Neural progenitor cell (in vitro differentiated cells): Measurements from ENCODE around the gene SLC9A5. TPM values are rescaled to one million over a fixed set of nuclear protein-coding genes. Genes with fewer than 3 reads are reported as not detected.

Experiments
- DNase-seq: peaks from one replicate; pipeline ENCODE4 v3.0.0-alpha.2; 2016; ENCODE audit warnings: low spot score
- H2AFZ ChIP-seq: fragments of 200-600 bp; sonication (generic); replicated peaks from 2 replicates; pipeline ENCODE4 v1.6.1; 2016; ENCODE audit warnings: antibody characterized with exemption
- H3F3A ChIP-seq: fragments of 200-600 bp; sonication (generic); 2 replicates; pipeline ENCODE4 v1.6.1; 2016; ENCODE audit warnings: antibody characterized with exemption, low read depth
- H3K27ac ChIP-seq: fragments of 200-600 bp; sonication (generic); 2 replicates; pipeline ENCODE4 v1.5.1; 2016; ENCODE audit warnings: mild to moderate bottlenecking
- H3K27me3 ChIP-seq: fragments of 200-600 bp; sonication (generic); 2 replicates; pipeline ENCODE4 v1.6.1; 2016; ENCODE audit warnings: mild to moderate bottlenecking, moderate library complexity
- H3K36me3 ChIP-seq: fragments of 200-600 bp; sonication (generic); 2 replicates; pipeline ENCODE4 v1.5.1; 2016
- H3K4me1 ChIP-seq: fragments of 200-600 bp; sonication (generic); 2 replicates; pipeline ENCODE4 v1.6.1; 2016; ENCODE audit warnings: mixed run types
- H3K4me2 ChIP-seq: fragments of 200-600 bp; sonication (generic); 2 replicates; pipeline ENCODE4 v1.6.1; 2016
- H3K4me3 ChIP-seq: fragments of 200-600 bp; sonication (generic); 2 replicates; pipeline ENCODE4 v1.5.1; 2016
- H3K79me2 ChIP-seq: fragments of 200-600 bp; sonication (generic); 2 replicates; pipeline ENCODE4 v1.6.1; 2016; ENCODE audit warnings: low read depth
- H3K9ac ChIP-seq: fragments of 200-600 bp; sonication (generic); 2 replicates; pipeline ENCODE4 v1.6.1; 2016
- H3K9me3 ChIP-seq: fragments of 200-600 bp; sonication (generic); 2 replicates; pipeline ENCODE4 v1.5.1; 2016; ENCODE audit warnings: low read depth
- H4K20me1 ChIP-seq: fragments of 200-600 bp; sonication (generic); 2 replicates; pipeline ENCODE4 v1.6.1; 2016; ENCODE audit warnings: low read depth
- H3K27ac Mint-ChIP-seq: 3 replicates; pipeline ENCODE4 v1.8.0; 2021; ENCODE audit warnings: mixed read lengths
- H3K27me3 Mint-ChIP-seq: 2 replicates; pipeline ENCODE4 v1.8.0; 2022; ENCODE audit warnings: low read depth, mild to moderate bottlenecking, inconsistent platforms, moderate library complexity, mixed read lengths; ENCODE audit not compliant: insufficient read depth
- H3K36me3 Mint-ChIP-seq: 3 replicates; pipeline ENCODE4 v1.8.0; 2021; ENCODE audit warnings: mixed read lengths
- H3K4me1 Mint-ChIP-seq: 3 replicates; pipeline ENCODE4 v1.8.0; 2021; ENCODE audit warnings: mixed read lengths
- H3K4me3 Mint-ChIP-seq: 3 replicates; pipeline ENCODE4 v1.8.0; 2021; ENCODE audit warnings: mild to moderate bottlenecking, moderate library complexity, mixed read lengths
- H3K9me3 Mint-ChIP-seq: 3 replicates; pipeline ENCODE4 v1.8.0; 2020; ENCODE audit warnings: mixed read lengths
- EZH2 ChIP-seq: fragments of 200-600 bp; sonication (generic); IDR thresholded peaks from 2 replicates; pipeline ENCODE4 v1.6.1; 2017; ENCODE audit warnings: antibody characterized with exemption, mild to moderate bottlenecking, moderate library complexity
- EZH2phosphoT487 ChIP-seq: fragments of 200-600 bp; sonication (generic); IDR thresholded peaks from 2 replicates; pipeline ENCODE4 v1.6.1; 2017; ENCODE audit warnings: antibody characterized with exemption
- total RNA-seq: library from RNA; depleted of rRNA; stranded (reverse); fragments of >200 nt; gene quantifications from 2 replicates; pipeline ENCODE4 v1.2.3, GENCODE V29; 2015; ENCODE audit warnings: low replicate concordance
- TF ChIP-seq, protein P1 (sequence below): fragments of 200-600 bp; sonication (generic); IDR thresholded peaks from 2 replicates; pipeline ENCODE4 v1.5.1; 2017; ENCODE audit warnings: antibody characterized with exemption, mild to moderate bottlenecking

The SLC9A5 gene
- total RNA-seq, 1 donor from 2014 or later = 2.5 TPM

DNA sequence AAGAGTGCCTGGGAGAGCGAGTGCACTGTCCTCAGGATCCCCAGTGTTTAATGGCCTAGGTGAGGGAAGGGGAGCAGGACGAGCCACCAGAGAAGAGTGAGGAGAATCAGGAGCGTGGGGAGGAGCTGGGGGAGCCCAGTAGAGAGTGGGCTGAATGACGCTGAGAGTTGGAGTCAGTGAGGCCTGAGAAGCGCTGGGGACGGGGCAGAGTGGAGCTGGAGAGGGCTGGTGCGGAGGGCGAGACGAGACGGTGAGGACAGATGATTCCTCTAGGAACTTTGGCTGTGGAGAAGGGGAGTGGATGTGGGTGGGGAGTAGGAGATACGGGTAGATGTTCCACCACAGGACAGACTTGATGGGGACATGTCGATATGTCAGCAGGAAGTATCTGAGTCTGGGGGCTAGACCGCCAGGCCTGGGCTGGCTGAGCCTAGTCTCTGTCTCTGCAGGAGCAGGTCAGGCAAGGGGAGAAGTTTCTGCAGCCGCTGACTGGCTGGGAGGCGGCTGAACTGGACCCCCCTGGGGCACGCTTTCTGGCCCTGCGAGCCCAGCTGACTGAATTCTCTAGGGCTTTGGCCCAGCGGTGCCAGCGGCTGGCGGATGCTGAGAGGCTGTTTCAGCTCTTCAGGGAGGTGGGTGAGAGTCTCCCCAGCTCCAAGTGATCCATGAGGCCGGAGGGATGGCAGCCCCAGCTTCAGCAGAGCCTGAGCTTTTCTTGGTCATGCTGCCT, 35.2 kb downstream of the SLC9A5 start:
- Histone ChIP-seq H3K4me3 (no peak overlapping the region), H4K20me1 (no peaks in the 10 kb centered on the region), H3K27me3 (peaks cover 14% of the 10 kb centered on the region), H2AFZ (no peak overlapping the region), H3K4me1 (no peaks in the 10 kb centered on the region), H3K79me2 (no peaks in the 10 kb centered on the region), H3F3A (no peaks in the 10 kb centered on the region), H3K9me3 (no peaks in the 10 kb centered on the region), H3K4me2 (no peak overlapping the region), H3K27ac (no peak overlapping the region), H3K36me3 (no peaks in the 10 kb centered on the region), H3K9ac (no peak overlapping the region)
- Mint-ChIP-seq H3K27ac (peak overlapping the region; percentile 67), H3K36me3 (no peaks in the 10 kb centered on the region), H3K9me3 (no peaks in the 10 kb centered on the region), H3K27me3 (peaks cover 18% of the 10 kb centered on the region), H3K4me3 (no peak overlapping the region), H3K4me1 (no peaks in the 10 kb centered on the region)
- no peak for DNase-seq
- TF ChIP-seq EZH2phosphoT487 = no peak
- TF ChIP-seq, protein P1, sequence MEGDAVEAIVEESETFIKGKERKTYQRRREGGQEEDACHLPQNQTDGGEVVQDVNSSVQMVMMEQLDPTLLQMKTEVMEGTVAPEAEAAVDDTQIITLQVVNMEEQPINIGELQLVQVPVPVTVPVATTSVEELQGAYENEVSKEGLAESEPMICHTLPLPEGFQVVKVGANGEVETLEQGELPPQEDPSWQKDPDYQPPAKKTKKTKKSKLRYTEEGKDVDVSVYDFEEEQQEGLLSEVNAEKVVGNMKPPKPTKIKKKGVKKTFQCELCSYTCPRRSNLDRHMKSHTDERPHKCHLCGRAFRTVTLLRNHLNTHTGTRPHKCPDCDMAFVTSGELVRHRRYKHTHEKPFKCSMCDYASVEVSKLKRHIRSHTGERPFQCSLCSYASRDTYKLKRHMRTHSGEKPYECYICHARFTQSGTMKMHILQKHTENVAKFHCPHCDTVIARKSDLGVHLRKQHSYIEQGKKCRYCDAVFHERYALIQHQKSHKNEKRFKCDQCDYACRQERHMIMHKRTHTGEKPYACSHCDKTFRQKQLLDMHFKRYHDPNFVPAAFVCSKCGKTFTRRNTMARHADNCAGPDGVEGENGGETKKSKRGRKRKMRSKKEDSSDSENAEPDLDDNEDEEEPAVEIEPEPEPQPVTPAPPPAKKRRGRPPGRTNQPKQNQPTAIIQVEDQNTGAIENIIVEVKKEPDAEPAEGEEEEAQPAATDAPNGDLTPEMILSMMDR = no peak
- no peak for TF ChIP-seq EZH2

DNA sequence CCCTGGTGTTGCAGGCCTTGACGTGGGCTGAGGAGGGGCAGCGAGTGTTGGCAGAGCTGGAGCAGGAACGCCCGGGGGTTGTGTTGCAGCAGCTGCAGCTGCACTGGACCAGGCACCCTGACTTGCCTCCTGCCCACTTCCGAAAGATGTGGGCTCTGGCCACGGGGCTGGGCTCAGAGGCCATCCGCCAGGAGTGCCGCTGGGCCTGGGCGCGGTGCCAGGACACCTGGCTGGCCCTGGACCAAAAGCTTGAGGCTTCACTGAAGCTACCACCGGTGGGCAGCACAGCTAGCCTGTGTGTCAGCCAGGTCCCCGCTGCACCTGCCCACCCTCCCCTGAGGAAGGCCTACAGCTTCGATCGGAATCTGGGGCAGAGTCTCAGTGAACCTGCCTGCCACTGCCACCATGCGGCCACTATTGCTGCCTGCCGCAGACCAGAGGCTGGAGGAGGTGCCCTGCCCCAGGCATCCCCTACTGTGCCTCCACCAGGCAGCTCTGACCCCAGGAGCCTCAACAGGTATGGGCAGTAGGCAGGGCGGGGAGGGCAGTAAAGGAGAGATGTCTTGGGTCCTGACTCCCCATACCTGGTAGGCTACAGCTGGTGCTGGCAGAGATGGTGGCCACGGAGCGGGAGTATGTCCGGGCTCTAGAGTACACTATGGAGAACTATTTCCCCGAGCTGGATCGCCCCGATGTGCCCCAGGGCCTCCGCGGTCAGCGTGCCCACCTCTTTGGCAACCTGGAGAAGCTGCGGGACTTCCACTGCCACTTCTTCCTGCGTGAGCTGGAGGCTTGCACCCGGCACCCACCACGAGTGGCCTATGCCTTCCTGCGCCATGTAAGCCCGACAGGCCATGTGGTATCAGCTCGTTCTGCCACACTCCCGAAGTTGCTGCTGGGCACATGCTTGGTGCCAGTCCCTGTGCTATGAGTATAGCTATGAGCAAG, 36.2 kb downstream of the SLC9A5 start:
- peak overlapping the region; percentile 20 for H3K27ac Mint-ChIP-seq
- Histone ChIP-seq H3K4me1 (no peaks in the 10 kb centered on the region), H3K4me3 (no peak overlapping the region), H3K9me3 (no peaks in the 10 kb centered on the region), H3K27me3 (peaks cover 4% of the 10 kb centered on the region), H2AFZ (no peak overlapping the region), H3K79me2 (no peaks in the 10 kb centered on the region), H3K9ac (no peak overlapping the region), H3K27ac (no peak overlapping the region), H3F3A (no peaks in the 10 kb centered on the region), H4K20me1 (no peaks in the 10 kb centered on the region), H3K36me3 (no peaks in the 10 kb centered on the region), H3K4me2 (no peak overlapping the region)
- DNase-seq = peak; percentile 82
- no peaks in the 10 kb centered on the region for H3K4me1 Mint-ChIP-seq
- H3K9me3 Mint-ChIP-seq = no peaks in the 10 kb centered on the region
- no peak overlapping the region for H3K4me3 Mint-ChIP-seq
- TF ChIP-seq EZH2 (no peak), EZH2phosphoT487 (no peak)
- TF ChIP-seq, protein P1 = peak; percentile 63
- no peaks in the 10 kb centered on the region for H3K36me3 Mint-ChIP-seq
- H3K27me3 Mint-ChIP-seq = peaks cover 18% of the 10 kb centered on the region

DNA sequence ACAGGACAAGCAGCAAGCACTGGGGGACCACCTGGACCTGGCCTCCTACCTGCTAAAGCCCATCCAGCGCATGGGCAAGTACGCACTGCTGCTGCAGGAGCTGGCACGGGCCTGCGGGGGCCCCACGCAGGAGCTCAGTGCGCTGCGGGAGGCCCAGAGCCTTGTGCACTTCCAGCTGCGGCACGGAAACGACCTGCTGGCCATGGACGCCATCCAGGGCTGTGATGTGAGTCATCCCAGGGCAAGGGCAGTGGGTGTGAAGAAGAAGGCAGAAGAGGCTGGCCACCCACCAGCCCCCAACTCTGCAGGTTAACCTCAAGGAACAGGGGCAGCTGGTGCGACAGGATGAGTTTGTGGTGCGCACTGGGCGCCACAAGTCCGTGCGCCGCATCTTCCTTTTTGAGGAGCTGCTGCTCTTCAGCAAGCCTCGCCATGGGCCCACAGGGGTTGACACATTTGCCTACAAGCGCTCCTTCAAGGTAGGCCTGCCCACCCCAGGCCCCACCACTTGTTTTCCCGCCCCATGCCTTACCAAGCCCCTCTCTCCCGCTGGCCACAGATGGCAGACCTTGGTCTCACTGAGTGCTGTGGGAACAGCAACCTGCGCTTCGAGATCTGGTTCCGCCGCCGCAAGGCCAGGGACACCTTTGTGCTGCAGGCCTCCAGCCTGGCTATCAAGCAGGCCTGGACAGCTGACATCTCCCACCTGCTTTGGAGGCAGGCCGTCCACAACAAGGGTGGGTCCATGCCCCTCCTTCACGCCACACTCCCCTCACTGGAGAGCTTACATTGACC, 37.9 kb downstream of the SLC9A5 start:
- no peaks in the 10 kb centered on the region for H3K4me1 Mint-ChIP-seq
- DNase-seq = no peak

More for the DNA sequence above, 37.9 kb downstream of the SLC9A5 start:
- H3K4me1 ChIP-seq = no peaks in the 10 kb centered on the region
- no peak overlapping the region for H2AFZ ChIP-seq
- H3K79me2 ChIP-seq = no peaks in the 10 kb centered on the region
- no peaks in the 10 kb centered on the region for H3K9me3 Mint-ChIP-seq
- H3K9me3 ChIP-seq = no peaks in the 10 kb centered on the region
- no peaks in the 10 kb centered on the region for H3K27me3 ChIP-seq
- no peaks in the 10 kb centered on the region for H3K36me3 Mint-ChIP-seq
- no peaks in the 10 kb centered on the region for H3K36me3 ChIP-seq
- H3K4me2 ChIP-seq = no peak overlapping the region
- no peak for TF ChIP-seq EZH2phosphoT487
- TF ChIP-seq EZH2 = no peak
- TF ChIP-seq, protein P1 = no peak
- H3K9ac ChIP-seq = no peak overlapping the region
- H3K27me3 Mint-ChIP-seq = peaks cover 10% of the 10 kb centered on the region
- H3F3A ChIP-seq = no peaks in the 10 kb centered on the region
- no peaks in the 10 kb centered on the region for H4K20me1 ChIP-seq
- H3K27ac ChIP-seq = no peak overlapping the region
- no peak overlapping the region for H3K4me3 Mint-ChIP-seq
- no peak overlapping the region for H3K27ac Mint-ChIP-seq
- no peak overlapping the region for H3K4me3 ChIP-seq
